ENCODE data around the gene FNBP1L. TPM values are rescaled to one million over a fixed set of nuclear protein-coding genes. Genes with fewer than 3 reads are reported as not detected.
A peak's percentile ranks its signal among the peaks of the same experiment; 100 is the strongest.

FNBP1L gene
- total and polyA plus RNA-seq, 9 of the 15 experiments (the other 6 are each of a cell fraction or from before 2014, with no cell fraction given), result 1.4 to 6.9 (median 5.9) TPM

- TF ChIP-seq CUX1 (CRISPR knock-in tag; IDR thresholded peaks at IDR 0.05) (no peak), KDM2B (CRISPR knock-in tag; IDR thresholded peaks at IDR 0.05) (no peak), CBFA2T3 (IDR thresholded peaks at IDR 0.05) (peak; percentile 96), ZBTB7A (IDR thresholded peaks at IDR 0.05; ENCODE audit: borderline replicate concordance, control insufficient read depth, low read depth, low read length) (no peak), SIRT6 (IDR thresholded peaks at IDR 0.05; ENCODE audit: low read depth, low read length) (no peak), MAX (CRISPR knock-in tag; IDR thresholded peaks at IDR 0.05) (peak; percentile 98), THRAP3 (IDR thresholded peaks at IDR 0.05; ENCODE audit: borderline replicate concordance) (no peak), SRSF9 (IDR thresholded peaks at IDR 0.05; ENCODE audit: borderline replicate concordance, low read depth, low read length) (no peak), POLR2AphosphoS2 (IDR thresholded peaks at IDR 0.05; ENCODE audit: low read length) (no peak), ETV1 (tag; conservative IDR thresholded peaks at IDR 0.05; ENCODE audit: low read depth) (no peak; the same call in 1 of the 2 replicates), PURB (CRISPR knock-in tag; IDR thresholded peaks at IDR 0.05; ENCODE audit: low read depth) (no peak), CXXC5 (CRISPR knock-in tag; IDR thresholded peaks at IDR 0.05) (peak; percentile 80), GATAD2B (IDR thresholded peaks at IDR 0.05; ENCODE audit: borderline replicate concordance) (peak; percentile 72; the same call in 1 of the 2 replicates), ETV6 (IDR thresholded peaks at IDR 0.05; ENCODE audit: borderline replicate concordance in 1 of 2, low read depth in 2 of 2, low read length in 1 of 2) (no peak; a peak in 1 of 4 replicates), ETV6 (CRISPR knock-in tag; IDR thresholded peaks at IDR 0.05; ENCODE audit: borderline replicate concordance) (no peak), CCAR2 (IDR thresholded peaks at IDR 0.05; ENCODE audit: low read depth, low read length) (no peak), ZBTB2 (IDR thresholded peaks at IDR 0.05) (peak; percentile 76; the same call in 1 of the 2 replicates)
These were observed 119.5 kb downstream of the FNBP1L start (continued) for GRCh38 chr1:93567255-93567918.
